Liver (tissue), 9 donors: ENCODE results near the gene ALDH1A1. TPM values are rescaled to one million over a fixed set of nuclear protein-coding genes. Genes with fewer than 3 reads are reported as not detected.

Experiments
- DNase-seq: peaks from one replicate; pipeline ENCODE4 v3.0.0-alpha.2; 2017; ENCODE audit warnings: low spot score
- H3K27ac ChIP-seq, 2 donors: one replicate each; pipeline ENCODE4 v1.7.0; 2013; ENCODE audit warnings: inconsistent platforms in 2 of 2, low read length in 2 of 2, control low read depth in 1 of 2, low read depth in 1 of 2, mild to moderate bottlenecking in 1 of 2
- H3K27me3 ChIP-seq, 4 donors: one replicate each; pipeline versions ENCODE4 v1.6.1 to v1.7.0; 2013; ENCODE audit warnings: low read length in 3 of 4, inconsistent platforms in 1 of 4, mild to moderate bottlenecking in 1 of 4, moderate library complexity in 1 of 4; ENCODE audit not compliant: control insufficient read depth in 4 of 4, insufficient read depth in 4 of 4
- H3K36me3 ChIP-seq, 4 donors: one replicate each; pipeline versions ENCODE4 v1.6.1 to v1.7.0; 2013; ENCODE audit warnings: low read length in 3 of 4, mild to moderate bottlenecking in 3 of 4, low read depth in 1 of 4, moderate library complexity in 1 of 4; ENCODE audit not compliant: control insufficient read depth in 4 of 4, insufficient read depth in 3 of 4
- H3K4me1 ChIP-seq, 4 donors: one replicate each; pipeline versions ENCODE4 v1.6.1 to v1.7.0; 2013; ENCODE audit warnings: low read length in 3 of 4, mild to moderate bottlenecking in 3 of 4, moderate library complexity in 1 of 4; ENCODE audit not compliant: control insufficient read depth in 4 of 4, insufficient read depth in 4 of 4
- H3K4me3 ChIP-seq, 3 donors: one replicate each; pipeline versions ENCODE4 v1.6.1 to v1.7.0; 2013; ENCODE audit warnings: low read length in 3 of 3, control low read depth in 1 of 3, low read depth in 1 of 3, mild to moderate bottlenecking in 1 of 3
- H3K9ac ChIP-seq, 2 donors: one replicate each; pipeline ENCODE4 v1.7.0; 2013; ENCODE audit warnings: low read length in 2 of 2, mild to moderate bottlenecking in 2 of 2, moderate library complexity in 2 of 2, control low read depth in 1 of 2, low read depth in 1 of 2
- H3K9me3 ChIP-seq, 4 donors: one replicate each; pipeline versions ENCODE4 v1.6.1 to v1.7.0; 2013; ENCODE audit warnings: low read length in 3 of 4; ENCODE audit not compliant: control insufficient read depth in 4 of 4
- EGR1 ChIP-seq, 2 donors: IDR thresholded peaks; 2 replicates each; pipeline ENCODE4 v1.6.1; 2016 to 2018; ENCODE audit warnings: antibody characterized with exemption in 2 of 2, low read depth in 2 of 2
- FOXA1 ChIP-seq: IDR thresholded peaks from 2 replicates; pipeline ENCODE4 v1.6.1; 2016; ENCODE audit warnings: antibody characterized with exemption
- GABPA ChIP-seq, 2 donors: IDR thresholded peaks in 1 of 2; conservative IDR thresholded peaks in 1 of 2; 2 replicates each; pipeline ENCODE4 v1.6.1; 2016; ENCODE audit warnings: antibody characterized with exemption in 2 of 2, mild to moderate bottlenecking in 1 of 2, moderate library complexity in 1 of 2
- HNF4A ChIP-seq, 2 donors: conservative IDR thresholded peaks; 2 replicates each; pipeline ENCODE4 v1.6.1; 2016; ENCODE audit warnings: antibody characterized with exemption in 2 of 2, mild to moderate bottlenecking in 2 of 2
- HNF4G ChIP-seq: IDR thresholded peaks from 2 replicates; pipeline ENCODE4 v1.6.1; 2016; ENCODE audit warnings: antibody characterized with exemption
- JUND ChIP-seq, 2 donors: IDR thresholded peaks; 2 replicates each; pipeline ENCODE4 v1.6.1; 2016; ENCODE audit warnings: antibody characterized with exemption in 2 of 2
- RAD21 ChIP-seq, 2 donors: IDR thresholded peaks; 2 replicates each; pipeline ENCODE4 v1.6.1; 2016; ENCODE audit warnings: antibody characterized with exemption in 2 of 2, mild to moderate bottlenecking in 2 of 2
- RXRA ChIP-seq, 2 donors: IDR thresholded peaks; 2 replicates each; pipeline ENCODE4 v1.6.1; 2017 to 2018; ENCODE audit warnings: antibody characterized with exemption in 2 of 2, mild to moderate bottlenecking in 1 of 2
- SP1 ChIP-seq: IDR thresholded peaks from 2 replicates; pipeline ENCODE4 v1.6.1; 2018; ENCODE audit warnings: antibody characterized with exemption, mild to moderate bottlenecking
- TAF1 ChIP-seq: conservative IDR thresholded peaks from 2 replicates; pipeline ENCODE4 v1.6.1; 2016; ENCODE audit warnings: antibody characterized with exemption, mild to moderate bottlenecking
- WGBS: extraction: QIAGEN DNeasy Blood & Tissue Kit; methylation state at CpG from one replicate; pipeline ENCODE4 v1.1.7; 2013; 5-methylcytosine and 5-hydroxymethylcytosine counted together
- polyA plus RNA-seq, 2 donors: library from polyadenylated mRNA; stranded (reverse) in 1 of 2; unstranded in 1 of 2; fragments of 200-250 nt in 1 of 2; fragments of >200 nt in 1 of 2; fragmentation: Nextera tagmentation in 1 of 2; extraction: Ambion mirVana in 1 of 2; gene quantifications; one replicate each; pipeline versions ENCODE4 v1.2.1 to v1.2.3, GENCODE V29; 2013 to 2015
- total RNA-seq, 2 donors: library from RNA; depleted of rRNA; stranded (reverse); fragments of >200 nt; gene quantifications; one replicate each; pipeline ENCODE4 v1.2.3, GENCODE V29; 2014
- TF ChIP-seq, protein P1 (sequence below): IDR thresholded peaks from 2 replicates; pipeline ENCODE4 v1.6.1; 2016; ENCODE audit warnings: antibody characterized with exemption
- TF ChIP-seq, protein P2 (sequence below): IDR thresholded peaks from 2 replicates; pipeline ENCODE4 v1.6.1; 2016; ENCODE audit warnings: antibody characterized with exemption
- TF ChIP-seq, protein P3 (sequence below): IDR thresholded peaks from 2 replicates; pipeline ENCODE4 v1.6.1; 2016; ENCODE audit warnings: antibody characterized with exemption
- TF ChIP-seq, protein P4 (sequence below): fragments of 150-350 bp; IDR thresholded peaks from 2 replicates; pipeline ENCODE4 v1.5.1; 2017; ENCODE audit warnings: improper control_type of control experiment, low read depth, low read length; ENCODE audit not compliant: missing input control
- donor health status: healthy.
- donor health status: healthy.
- donor health status: healthy.
- donor health status: healthy.
- donor health status: healthy.

Gene ALDH1A1
- total and polyA plus RNA-seq, 4 donors, result 118 to 433 (median 193) TPM

DNA sequence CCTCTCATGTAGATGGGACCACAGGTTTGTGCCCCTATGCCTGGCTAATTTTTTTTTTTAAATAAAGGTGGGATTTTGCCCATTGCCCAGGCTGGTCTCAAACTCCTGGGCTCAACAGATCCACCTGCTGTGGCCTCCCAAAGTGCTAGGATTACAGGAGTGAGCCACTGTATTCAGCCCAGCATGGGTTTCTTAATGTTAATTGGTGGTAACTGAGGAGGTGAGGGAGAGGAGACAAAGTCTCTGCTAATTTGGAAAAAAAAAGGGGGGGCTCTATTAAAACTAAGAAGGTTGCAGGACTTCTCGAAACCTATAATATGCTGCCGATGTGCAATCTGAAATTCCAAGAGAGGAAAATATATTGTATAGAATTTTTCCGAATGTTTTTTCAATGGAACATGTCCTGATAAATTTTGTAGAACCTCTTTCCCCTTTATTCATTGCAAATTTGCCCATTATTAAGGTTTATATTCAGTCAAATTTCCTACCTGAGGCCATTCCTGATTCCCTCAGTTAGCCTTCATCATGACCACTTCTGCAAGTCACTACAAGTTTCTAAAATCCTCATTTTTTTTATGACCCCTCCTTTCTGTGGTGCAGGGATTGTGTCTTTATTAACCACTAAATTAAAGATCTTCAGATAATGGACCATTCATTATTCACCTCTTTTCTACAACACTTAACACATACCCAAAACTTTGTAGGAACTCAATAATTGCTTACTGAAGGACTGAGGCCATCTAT is 52.9 kb downstream of the ALDH1A1 start:
- Histone ChIP-seq H3K4me1 (peaks cover 0 to 4% (median 0%) of the 10 kb centered on the region in 4 donors), H3K9ac (no peak overlapping the region), H3K27ac (no peak overlapping the region), H3K36me3 (peaks cover 4 to 53% (median 41%) of the 10 kb centered on the region in 4 donors), H3K27me3 (no peaks in the 10 kb centered on the region), H3K4me3 (no peak overlapping the region), H3K9me3 (no peaks in the 10 kb centered on the region)
- no peak for TF ChIP-seq RXRA (IDR thresholded peaks at IDR 0.05)
- TF ChIP-seq EGR1 (IDR thresholded peaks at IDR 0.05; ENCODE audit: low read depth in 2 of 2), result no peak
- TF ChIP-seq JUND (IDR thresholded peaks at IDR 0.05), result no peak
- TF ChIP-seq HNF4G, result no peak
- no peak for TF ChIP-seq HNF4A (conservative IDR thresholded peaks at IDR 0.05)
- TF ChIP-seq, protein P1, sequence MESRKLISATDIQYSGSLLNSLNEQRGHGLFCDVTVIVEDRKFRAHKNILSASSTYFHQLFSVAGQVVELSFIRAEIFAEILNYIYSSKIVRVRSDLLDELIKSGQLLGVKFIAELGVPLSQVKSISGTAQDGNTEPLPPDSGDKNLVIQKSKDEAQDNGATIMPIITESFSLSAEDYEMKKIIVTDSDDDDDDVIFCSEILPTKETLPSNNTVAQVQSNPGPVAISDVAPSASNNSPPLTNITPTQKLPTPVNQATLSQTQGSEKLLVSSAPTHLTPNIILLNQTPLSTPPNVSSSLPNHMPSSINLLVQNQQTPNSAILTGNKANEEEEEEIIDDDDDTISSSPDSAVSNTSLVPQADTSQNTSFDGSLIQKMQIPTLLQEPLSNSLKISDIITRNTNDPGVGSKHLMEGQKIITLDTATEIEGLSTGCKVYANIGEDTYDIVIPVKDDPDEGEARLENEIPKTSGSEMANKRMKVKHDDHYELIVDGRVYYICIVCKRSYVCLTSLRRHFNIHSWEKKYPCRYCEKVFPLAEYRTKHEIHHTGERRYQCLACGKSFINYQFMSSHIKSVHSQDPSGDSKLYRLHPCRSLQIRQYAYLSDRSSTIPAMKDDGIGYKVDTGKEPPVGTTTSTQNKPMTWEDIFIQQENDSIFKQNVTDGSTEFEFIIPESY, result no peak
- no peak for TF ChIP-seq RAD21 (IDR thresholded peaks at IDR 0.05)
- TF ChIP-seq, protein P2, sequence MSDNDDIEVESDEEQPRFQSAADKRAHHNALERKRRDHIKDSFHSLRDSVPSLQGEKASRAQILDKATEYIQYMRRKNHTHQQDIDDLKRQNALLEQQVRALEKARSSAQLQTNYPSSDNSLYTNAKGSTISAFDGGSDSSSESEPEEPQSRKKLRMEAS, result no peak
- no peak for TF ChIP-seq TAF1
- TF ChIP-seq FOXA1, result no peak
- no peak for DNase-seq
- 97% methylated on average over 3 of the region's 3 CpGs for WGBS

DNA sequence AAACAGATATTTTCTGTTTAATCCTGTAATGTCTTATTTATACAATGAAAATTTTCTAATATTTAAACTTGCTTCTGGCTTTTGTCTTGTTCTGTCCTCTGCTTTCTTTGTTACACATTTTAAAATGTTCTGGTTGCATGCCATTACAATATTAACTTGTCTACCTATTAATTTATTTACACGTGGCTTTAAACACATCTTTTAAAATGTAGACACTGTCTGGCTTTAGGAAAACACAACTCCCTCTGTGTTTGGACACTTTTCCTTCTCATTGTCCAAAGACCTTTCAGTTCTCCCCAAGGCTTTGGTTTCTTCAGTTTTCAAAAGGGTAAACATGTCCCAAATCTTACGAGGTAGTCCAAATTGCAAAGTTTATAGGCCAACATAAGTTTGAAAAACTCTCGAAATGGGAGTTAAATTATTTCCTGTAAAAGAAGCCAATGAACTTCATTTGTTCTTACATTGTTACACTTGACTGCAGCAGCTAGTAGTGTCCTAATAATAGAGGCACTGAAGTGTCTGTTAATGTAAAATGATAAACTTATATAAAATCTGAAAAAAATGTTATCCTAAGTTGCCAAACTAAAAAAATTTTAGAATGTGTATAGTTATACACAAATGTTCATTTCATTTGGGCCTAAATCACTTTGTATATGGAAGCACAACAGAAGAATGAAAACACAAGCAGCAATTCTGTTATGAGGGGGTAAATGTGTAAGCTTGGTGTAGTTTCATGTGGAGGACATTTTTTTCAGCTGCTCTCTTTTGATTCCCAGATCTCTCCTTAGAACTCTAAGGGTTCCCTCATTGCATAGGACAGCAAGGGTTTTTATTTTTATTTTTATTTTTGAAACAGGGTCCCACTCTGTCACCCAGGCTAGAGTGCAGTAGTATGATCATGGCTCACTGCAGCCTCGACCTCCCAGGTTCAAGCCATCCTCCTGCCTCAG is 53.8 kb downstream of the ALDH1A1 start:
- Histone ChIP-seq H3K4me3 (no peak overlapping the region), H3K4me1 (no peaks in the 10 kb centered on the region), H3K9ac (no peak overlapping the region), H3K9me3 (no peaks in the 10 kb centered on the region), H3K27me3 (no peaks in the 10 kb centered on the region), H3K27ac (no peak overlapping the region), H3K36me3 (peaks cover 4 to 47% (median 36%) of the 10 kb centered on the region in 4 donors)
- WGBS, result 79% methylated on average over 4 of the region's 4 CpGs
- DNase-seq, result no peak
- TF ChIP-seq, protein P3, sequence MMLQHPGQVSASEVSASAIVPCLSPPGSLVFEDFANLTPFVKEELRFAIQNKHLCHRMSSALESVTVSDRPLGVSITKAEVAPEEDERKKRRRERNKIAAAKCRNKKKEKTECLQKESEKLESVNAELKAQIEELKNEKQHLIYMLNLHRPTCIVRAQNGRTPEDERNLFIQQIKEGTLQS, result no peak
- no peak for TF ChIP-seq JUND (IDR thresholded peaks at IDR 0.05)
- no peak for TF ChIP-seq GABPA (IDR thresholded peaks at IDR 0.05 in 1 of 2, conservative IDR thresholded peaks at IDR 0.05 in 1 of 2)
- no peak for TF ChIP-seq RAD21 (IDR thresholded peaks at IDR 0.05)
- no peak for TF ChIP-seq RXRA (IDR thresholded peaks at IDR 0.05)
- no peak for TF ChIP-seq SP1
- no peak for TF ChIP-seq HNF4A (conservative IDR thresholded peaks at IDR 0.05)
- TF ChIP-seq, protein P4, sequence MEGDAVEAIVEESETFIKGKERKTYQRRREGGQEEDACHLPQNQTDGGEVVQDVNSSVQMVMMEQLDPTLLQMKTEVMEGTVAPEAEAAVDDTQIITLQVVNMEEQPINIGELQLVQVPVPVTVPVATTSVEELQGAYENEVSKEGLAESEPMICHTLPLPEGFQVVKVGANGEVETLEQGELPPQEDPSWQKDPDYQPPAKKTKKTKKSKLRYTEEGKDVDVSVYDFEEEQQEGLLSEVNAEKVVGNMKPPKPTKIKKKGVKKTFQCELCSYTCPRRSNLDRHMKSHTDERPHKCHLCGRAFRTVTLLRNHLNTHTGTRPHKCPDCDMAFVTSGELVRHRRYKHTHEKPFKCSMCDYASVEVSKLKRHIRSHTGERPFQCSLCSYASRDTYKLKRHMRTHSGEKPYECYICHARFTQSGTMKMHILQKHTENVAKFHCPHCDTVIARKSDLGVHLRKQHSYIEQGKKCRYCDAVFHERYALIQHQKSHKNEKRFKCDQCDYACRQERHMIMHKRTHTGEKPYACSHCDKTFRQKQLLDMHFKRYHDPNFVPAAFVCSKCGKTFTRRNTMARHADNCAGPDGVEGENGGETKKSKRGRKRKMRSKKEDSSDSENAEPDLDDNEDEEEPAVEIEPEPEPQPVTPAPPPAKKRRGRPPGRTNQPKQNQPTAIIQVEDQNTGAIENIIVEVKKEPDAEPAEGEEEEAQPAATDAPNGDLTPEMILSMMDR, result no peak
- no peak for TF ChIP-seq HNF4G
